ENCODE data around the gene ABCB1. TPM values are rescaled to one million over a fixed set of nuclear protein-coding genes. Genes with fewer than 3 reads are reported as not detected.

ABCB1 gene
- total and polyA plus RNA-seq, 10 of the 15 experiments (the other 5 are each of a cell fraction or from before 2014, with no cell fraction given): 0.40 to 13.9 (median 1.9) TPM

GRCh38 chr7:87473986-87474385, 126.7 kb downstream of the ABCB1 start:
- ChIA-PET SMC1A (ENCODE audit: uncharacterized antibody, unreplicated experiment) (interaction anchor here (0.8 to 1.4 kb wide), 13 partner anchors 10 to 257 kb away, joined by 3 to 14 read pairs (median 4); partner anchors contain the start of gene ABCB1), CTCF (interaction anchor here (0.9 to 1.2 kb wide), 5 partner anchors 25 to 321 kb away, joined by 3 to 4 read pairs (median 3); partner anchors contain the start of gene DMTF1), POLR2A (interaction anchor here (0.9 to 1.3 kb wide), 3 partner anchors 28 to 254 kb away, joined by 3 to 4 read pairs (median 4); partner anchors contain the start of gene TMEM243), RAD21 (ENCODE audit: unreplicated experiment) (interaction anchor here (0.8 to 2.6 kb wide), 11 partner anchors 18 to 598 kb away, joined by 3 to 18 read pairs (median 4); partner anchors contain the start of gene ABCB1)
- peak overlapping the region; percentile 58 for H2AFZ ChIP-seq (ENCODE audit: control insufficient read depth, low read depth, low read length)
- WGBS (ENCODE audit: insufficient coverage, insufficient replicate concordance, low lambda C conversion rate, missing lambda C conversion rate): 0% methylated on average over 2 of the region's 2 CpGs
- no peaks in the 10 kb centered on the region for H3K79me2 ChIP-seq (ENCODE audit: control insufficient read depth, insufficient read depth, low read length)
- no peaks in the 10 kb centered on the region for H4K20me1 ChIP-seq (ENCODE audit: control insufficient read depth, insufficient read depth)
- ATAC-seq: peak; percentile 4
- no peaks in the 10 kb centered on the region for H3K36me3 ChIP-seq (ENCODE audit: control insufficient read depth in 2 of 2, insufficient read depth in 2 of 2, low read length in 1 of 2)
- FAIRE-seq: no peak
- H3K9ac ChIP-seq (ENCODE audit: control insufficient read depth, insufficient read depth, low read length): no peak overlapping the region
- intact Hi-C loops (cut with micrococcal nuclease; ENCODE audit: unreplicated experiment) (loop anchor here (1.0 to 10.0 kb wide), 7 partner anchors 28 to 453 kb away; partner anchors contain the start of genes CROT, DBF4, DMTF1 and SLC25A40), in situ Hi-C loops (cut with MboI) (no loop called here)
- peak overlapping the region; percentile 77; the same call in 1 of the 2 replicates for H3K4me3 ChIP-seq
- peak overlapping the region; percentile 91; the same call in 1 of the 2 replicates for H3K4me2 ChIP-seq (ENCODE audit: control insufficient read depth, insufficient read depth)
- H3K4me1 ChIP-seq (ENCODE audit: control insufficient read depth, insufficient read depth, low read length): peaks cover 12% of the 10 kb centered on the region
- H3K27me3 ChIP-seq (replicated peaks in 1 of 2; ENCODE audit: control insufficient read depth in 2 of 2, insufficient read depth in 2 of 2, low read length in 1 of 2): no peaks in the 10 kb centered on the region
- BruUV-seq (replicated peaks): no TSS peak
- H3K9me3 ChIP-seq (replicated peaks; ENCODE audit: control insufficient read depth, insufficient read depth, low read length): no peaks in the 10 kb centered on the region
- peak; percentile 15 for DNase-seq (ENCODE audit: low read depth, low spot score)
- H3K27ac ChIP-seq (ENCODE audit: control insufficient read depth, insufficient read depth): peak overlapping the region; percentile 72; the same call in 1 of the 2 replicates
- TF ChIP-seq MEF2A (IDR thresholded peaks at IDR 0.05; ENCODE audit: insufficient read depth, low read depth, low read length) (peak; percentile 44; the same call in 1 of the 2 replicates), CEBPB (IDR thresholded peaks at IDR 0.05; ENCODE audit: borderline replicate concordance in 1 of 2, low read depth in 2 of 2, low read length in 2 of 2) (0 out of 4 replicates have a peak, but pooled peaks of 1 of the 2 experiments have one; percentile 10), CHD1 (IDR thresholded peaks at IDR 0.05; ENCODE audit: low read depth, low read length) (no peak), TCF7 (IDR thresholded peaks at IDR 0.05; ENCODE audit: borderline replicate concordance) (no peak), MXI1 (IDR thresholded peaks at IDR 0.05; ENCODE audit: low read depth, low read length) (peak; percentile 6; the same call in 1 of the 2 replicates), HDGF (IDR thresholded peaks at IDR 0.05) (no peak), SPI1 (IDR thresholded peaks at IDR 0.05; ENCODE audit: borderline replicate concordance, insufficient read depth, low read depth, low read length) (no peak)

Measured in GM12878 (cell line).